ENCODE measurements around the gene KIF13A. TPM values are rescaled to one million over a fixed set of nuclear protein-coding genes. Genes with fewer than 3 reads are reported as not detected.
"Not testable (repeated sequence)": the region's sequence is repeated elsewhere in the genome, so short reads cannot be mapped to it uniquely, and the experiment has no call there.

Gene KIF13A
- polyA plus RNA-seq, 1 donor: 43.1 TPM

DNA sequence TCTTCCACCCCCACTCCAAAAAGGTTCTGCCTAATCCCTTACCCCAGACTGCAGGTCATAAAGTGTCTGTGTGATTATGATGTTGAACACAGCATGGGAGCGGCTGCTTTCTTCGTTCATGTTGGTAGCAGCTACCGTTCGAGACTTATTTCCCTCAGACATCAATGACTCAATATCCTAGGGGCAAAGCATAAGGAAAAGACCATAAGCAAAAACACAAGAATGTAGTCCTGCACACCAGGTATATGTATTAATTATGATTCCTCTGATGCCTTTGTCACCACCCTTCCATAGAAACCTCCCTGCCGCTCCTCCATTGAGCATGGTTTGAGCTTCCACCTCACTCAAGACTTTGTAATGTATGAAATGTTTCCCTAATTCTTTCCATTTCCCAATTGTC lies 137.2 kb downstream of the KIF13A start:
- DNase-seq: no peak

DNA sequence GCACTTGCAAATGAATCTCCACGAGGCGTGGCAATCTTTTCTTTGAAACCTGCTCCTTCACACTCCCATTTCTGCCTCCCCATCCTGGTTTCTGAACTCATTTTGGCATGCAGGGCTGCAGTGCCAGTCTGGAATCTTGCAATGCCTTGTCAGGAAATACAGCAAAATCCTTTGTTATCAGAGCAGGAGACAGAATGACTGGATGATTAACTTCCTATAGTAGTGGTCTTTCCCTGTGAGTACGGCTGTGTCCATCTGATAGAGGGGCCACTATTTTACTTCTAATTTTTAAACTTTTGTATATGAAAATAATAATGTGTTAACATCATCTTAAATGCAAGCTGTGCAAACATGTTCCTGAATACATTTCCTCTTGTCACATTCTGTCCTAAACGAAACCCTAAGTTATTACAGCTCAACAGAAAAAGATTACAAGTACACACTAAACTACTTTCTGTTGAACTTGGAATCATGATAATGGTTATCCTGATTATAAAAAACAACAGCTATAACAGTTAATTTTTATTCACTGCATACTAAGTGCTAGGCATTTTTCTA lies 140.2 kb downstream of the KIF13A start:
- DNase-seq: no peak

DNA sequence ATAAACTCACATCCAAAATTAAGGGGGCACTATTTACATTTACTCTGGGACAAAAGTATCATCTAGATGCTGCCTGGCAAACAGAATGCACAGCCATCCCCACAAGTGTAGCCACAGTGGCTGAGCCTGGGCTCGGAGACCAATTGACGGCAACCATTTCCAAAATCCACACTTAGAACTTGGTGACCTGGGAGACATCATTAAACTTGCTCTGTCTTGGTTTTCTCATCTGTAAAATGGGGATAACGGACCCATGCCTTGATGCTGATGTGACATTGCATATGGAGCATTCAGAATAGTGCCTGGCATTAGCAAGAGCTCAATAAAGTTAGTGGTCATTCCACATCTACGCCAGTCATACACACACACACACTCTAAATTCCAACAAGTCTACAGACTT lies 140.7 kb downstream of the KIF13A start:
- no peak for DNase-seq

DNA sequence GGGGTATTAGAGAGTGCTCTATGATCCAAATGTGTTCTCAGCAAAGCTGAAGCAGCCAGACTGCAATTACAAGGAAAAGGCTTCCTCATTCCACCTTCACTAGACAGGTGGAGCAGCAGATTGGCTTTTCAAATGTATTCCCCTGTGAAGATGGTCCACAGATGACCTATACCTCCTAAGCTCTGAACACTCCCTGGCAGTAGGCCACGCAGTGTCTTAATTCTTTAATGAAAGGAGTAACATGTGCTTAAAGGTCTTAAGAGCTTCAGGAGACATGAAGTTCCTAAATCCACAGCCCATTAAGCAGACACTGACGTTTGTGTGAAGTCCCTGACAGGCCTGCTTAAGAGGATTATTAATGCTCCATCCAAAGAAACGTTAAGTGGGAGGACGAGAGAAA lies 141.8 kb downstream of the KIF13A start:
- no peak for DNase-seq

DNA sequence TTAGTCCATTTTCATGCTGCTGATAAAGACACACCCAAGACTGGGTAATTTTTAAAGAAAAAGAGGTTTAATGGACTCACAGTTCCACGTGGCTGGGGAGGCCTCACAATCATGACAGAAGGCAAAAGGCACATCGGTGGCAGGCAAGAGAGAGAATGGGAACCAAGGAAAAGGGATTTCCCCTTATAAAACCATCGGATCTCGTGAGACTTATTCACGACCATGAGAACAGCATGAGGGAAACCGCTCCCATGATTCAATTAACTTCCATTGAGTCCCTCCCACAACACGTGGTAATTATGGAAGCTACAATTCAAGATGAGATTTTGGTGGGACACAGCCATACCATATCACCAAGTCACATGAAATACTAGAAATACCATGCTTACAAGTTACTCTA lies 142.5 kb downstream of the KIF13A start:
- not testable (repeated sequence) for DNase-seq

DNA sequence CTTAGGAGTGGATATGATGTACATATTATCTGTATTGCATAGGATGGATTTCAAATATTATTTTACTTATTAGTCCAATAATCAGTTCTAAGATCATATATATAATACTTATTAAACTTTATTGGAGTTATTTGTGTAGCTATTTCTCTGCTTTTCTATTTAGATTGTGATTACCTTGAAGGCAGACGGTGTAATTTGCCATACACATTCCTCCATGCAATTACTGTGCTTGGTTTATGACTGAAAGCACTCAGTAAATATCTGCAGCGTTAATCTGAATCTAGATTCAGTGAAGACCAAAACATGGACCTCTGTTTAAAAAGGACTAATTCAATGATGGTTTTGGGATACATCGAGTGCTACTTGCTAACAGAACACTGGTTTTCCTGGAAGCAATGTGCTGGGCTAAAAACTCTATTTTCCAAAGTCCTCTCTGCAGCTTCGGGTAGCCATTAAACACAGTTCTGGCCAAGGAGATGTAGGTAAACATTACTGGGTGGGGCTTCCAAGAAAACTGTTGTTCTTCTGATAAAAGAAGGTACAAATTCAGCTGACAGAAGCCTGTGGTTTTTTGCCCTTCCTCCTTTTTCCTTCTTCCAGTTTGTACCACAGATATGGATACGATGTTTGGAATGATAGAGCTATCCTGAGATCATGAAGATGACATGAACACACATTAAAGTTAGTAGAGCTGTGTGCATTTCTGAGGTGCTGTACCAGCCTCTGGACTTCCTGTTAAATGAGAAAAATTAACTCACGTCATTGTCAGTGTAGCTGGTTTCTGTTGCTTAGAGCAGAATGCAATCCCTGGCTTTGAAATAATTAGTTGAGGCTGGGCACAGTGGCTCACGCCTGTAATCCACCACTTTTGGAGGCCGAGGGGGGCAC lies 144.3 kb downstream of the KIF13A start:
- DNase-seq: no peak

DNA sequence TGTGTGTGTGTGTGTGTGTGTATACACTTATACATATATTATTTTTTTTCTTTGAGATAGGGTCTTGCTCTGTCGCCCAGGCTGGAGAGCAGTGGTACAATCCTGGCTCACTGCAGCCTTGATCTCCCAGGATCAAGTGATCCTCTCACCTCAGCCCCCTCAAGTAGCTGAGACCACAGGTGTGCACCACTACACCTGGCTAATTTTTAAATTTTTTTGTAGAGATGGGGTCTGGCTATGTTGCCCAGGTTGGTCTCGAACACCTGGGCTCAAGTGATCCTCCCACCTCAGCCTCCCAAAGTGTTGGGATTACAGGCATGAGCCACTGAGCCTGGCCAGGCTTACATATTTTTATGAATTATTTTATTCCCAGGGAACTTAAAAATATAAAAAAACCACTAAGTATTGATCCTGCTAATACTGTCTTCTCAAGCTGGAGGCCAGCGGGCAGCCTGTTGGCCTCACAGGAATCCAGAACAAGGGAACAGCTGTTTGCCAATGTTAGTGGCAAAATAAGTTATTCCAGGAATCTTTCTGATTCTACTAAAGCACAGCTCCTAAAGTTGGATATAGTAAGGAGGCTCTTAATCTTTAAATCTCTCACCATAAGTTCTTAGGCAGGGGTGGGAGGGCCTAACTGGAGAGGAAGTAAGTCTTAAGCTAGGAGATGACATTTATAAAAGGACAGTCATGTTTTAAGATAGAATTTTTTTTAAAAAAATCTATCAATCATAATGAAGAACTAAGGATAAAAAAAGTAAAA lies 145.2 kb downstream of the KIF13A start:
- DNase-seq: no peak

DNA sequence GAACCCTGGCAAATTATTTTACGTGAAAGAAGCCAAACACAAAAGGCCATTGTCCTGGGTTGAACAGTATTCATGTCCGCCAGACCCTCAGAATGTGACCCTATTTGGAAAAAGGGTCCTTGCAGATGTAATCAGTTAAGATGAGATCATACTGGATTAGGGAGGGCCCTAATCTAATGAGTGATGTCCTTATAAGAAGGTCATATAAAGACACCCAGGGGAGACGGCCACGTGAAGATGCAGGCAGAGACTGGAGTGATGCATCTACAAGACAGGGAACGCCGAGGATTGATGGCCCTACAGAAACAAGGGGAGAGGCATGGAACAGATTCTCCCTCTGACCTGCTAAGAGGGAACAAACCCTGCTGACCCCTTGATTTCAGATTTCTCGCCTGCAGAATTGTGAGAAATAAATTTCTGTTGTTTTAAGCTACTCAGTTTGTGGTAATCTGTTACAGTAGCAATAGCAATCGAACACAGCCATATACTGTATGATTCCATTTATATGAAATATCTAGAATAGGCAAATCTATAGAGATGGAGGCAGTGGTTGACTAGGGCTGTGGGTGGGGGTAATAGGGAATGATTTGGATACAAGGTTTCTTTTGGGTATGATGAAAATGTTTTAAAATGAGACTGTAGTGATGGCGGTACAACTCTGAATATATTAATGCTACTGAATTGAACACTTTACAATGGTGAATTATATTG lies 147.8 kb downstream of the KIF13A start:
- no peak for DNase-seq

DNA sequence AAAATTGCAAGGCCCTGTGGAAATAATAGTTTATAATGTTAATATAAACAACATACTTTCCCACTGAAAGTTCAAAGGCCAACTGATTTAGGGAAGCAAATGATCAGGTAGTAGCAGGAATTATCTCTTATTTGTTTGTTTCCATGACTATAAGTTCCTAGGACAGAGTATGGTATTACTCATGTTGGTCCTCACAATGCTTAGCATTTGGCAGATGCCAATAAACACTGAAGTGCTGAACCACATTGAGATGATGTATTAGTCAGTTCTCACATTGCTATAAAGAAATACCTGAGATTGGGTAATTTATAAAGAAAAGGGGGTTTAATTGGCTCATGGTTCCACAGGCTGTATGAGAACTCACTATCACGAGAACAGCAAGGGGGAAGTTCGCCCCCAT lies 151.1 kb downstream of the KIF13A start:
- no peak for DNase-seq

DNA sequence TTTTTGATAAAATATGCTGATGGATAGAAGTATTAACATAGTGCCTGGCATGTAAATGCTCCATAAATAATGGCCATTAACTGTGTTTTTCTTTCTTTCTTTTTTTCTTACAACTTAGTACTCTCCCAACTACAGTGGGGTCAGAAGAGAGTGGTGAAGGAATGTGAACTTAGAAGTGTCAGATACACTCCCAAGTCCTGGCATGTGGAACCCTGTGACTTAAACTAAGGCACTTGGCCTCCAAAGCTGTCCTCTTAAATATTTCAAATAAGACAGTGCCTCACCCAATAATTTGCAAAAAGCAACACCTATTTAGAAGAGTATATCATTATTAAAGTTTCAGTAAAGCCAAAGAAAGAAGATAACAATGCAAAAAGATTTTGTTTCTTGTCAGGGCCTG lies 151.7 kb downstream of the KIF13A start:
- no peak for DNase-seq

DNA sequence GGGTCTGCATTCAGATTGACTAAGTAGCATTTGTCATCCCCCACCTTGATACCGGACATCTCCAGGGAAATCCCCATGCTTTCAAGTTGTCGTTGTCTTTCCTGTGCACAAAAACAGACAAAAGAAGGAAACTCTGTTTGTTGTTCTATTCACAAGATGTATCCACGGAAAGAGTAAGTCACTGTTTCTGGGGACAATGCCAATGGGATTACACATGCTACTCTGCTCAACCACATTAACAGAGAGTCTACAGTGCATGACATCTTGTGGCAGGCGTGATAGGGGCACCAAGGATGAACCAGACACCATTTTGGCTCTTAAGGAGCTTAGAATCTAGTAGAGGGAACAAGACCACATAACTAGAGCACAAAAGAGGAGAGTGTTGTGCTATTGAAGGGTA lies 156.3 kb downstream of the KIF13A start:
- no peak for DNase-seq

DNA sequence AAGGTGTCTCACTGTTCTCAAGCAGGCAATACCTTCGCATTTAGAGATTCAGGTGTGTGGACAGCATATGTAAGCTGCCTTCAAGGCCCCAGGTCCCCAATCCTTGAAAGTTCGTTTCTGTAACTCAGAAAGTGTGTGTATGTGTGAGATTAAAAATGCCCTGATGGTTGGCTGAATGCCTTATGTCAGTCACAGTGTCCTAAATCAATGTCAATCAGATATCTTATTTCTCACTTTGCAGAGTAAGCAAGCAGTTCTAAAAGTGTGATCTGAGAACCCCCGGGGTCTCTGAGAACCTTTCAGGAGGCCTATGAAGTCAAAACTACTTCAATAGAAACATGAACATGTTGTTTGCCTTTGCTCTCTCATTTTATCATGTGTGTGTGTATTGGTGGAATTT lies 157.5 kb downstream of the KIF13A start:
- no peak for DNase-seq

DNA sequence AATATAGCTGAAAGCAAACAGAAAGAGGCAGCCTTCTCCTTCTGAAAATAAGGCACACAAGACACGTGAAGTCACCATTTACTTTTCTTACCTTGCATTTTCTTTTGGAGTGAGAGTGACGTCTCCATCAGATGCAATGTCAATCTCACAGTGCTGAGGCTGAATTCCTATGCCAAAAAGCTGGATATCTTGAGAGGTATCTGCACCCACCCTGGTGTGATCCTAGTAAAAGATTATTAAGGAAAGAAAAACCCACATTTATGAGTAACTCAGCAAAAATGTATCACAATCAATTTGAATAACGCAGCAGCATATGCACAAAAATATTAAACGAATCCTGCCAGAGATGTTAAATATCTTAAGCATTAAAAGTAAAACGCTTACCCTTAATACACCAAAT lies 159.3 kb downstream of the KIF13A start:
- no peak for DNase-seq

DNA sequence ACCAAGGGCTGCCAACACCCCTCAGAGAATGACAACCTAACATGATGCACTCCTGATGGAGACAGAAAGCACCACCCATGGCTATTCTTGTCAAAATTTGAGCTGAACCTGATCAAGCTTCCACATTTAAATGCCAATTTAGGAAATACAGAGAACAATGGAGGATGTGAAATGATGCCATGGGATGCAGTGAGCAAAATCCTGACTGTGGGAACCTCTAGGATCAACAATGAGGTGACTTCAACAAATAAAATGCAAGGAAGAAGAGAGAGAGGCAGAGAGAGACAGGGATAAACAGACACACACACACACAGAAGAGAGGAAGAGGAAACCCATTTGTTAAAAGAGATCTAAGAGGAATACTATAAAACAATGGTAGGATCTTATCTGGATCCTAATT lies 161.1 kb downstream of the KIF13A start:
- no peak for DNase-seq

DNA sequence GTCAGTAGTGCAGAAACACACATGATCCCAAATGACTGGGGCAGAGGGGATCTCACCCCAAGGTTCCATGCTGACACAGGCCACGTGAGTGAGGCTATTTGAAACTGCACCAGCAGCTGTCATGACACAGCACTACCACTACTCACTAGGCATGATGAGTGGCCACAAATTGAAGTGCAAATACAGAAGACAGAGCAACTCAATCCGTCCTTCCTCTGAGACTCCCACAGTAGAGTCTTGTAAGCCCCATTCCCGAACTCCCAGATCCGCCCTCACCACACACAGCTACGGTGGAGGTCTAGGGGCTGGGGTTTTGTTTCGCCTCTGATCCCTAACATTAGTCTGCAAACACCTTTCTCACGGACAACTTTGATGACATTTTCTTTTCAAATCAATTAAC lies 167.4 kb downstream of the KIF13A start:
- DNase-seq: no peak

DNA sequence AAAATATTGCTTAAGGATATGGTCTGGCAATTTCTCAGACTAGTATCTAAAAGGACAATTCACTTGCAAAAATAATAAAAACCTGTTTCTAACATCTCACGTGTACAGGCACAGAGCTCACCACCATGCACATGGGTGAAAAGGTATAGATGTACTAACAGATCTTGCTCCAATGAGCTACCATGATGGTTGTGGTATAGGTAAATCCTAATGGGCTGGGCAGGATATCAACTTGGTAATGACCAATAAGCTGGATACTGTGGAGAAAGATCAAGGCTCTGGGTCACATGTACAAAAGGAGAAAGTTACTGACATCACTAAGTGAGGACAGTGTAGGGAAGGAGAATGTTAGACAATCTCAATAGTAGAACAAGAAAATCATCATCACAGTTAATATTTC lies 169.7 kb downstream of the KIF13A start:
- no peak for DNase-seq

DNA sequence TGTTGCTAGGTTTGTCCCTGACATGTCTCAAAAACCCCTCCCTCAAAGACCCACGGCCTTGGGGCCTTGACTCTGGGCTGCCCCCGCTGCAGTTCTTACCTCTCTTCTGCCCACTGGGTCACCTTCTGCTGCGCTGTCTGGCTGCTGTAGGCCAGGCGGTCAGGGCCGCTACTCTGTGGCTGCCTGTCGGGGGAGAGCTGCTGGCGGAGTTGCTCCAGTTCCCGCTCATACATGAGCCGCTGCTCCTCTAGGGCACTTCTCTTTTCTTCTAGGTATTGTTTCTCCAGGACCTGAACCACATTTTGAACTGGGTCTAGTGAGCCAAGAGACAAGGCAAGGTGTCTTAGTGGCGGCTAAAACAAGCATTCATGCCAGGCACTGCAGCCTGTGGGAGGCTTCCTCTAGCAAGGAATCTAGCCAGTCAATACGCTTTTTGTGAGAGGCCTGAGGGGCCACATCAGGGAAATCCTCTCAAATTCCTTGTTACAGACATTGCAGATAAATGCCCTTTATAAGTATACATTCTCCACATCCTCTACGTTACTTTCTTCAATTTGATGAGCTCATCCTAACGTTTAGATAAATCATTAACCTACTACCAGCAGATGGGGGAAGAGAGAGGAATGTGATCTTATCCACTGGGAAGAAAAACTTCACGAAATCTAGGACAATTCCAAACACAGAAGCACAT lies 170.4 kb downstream of the KIF13A start:
- DNase-seq: no peak

DNA sequence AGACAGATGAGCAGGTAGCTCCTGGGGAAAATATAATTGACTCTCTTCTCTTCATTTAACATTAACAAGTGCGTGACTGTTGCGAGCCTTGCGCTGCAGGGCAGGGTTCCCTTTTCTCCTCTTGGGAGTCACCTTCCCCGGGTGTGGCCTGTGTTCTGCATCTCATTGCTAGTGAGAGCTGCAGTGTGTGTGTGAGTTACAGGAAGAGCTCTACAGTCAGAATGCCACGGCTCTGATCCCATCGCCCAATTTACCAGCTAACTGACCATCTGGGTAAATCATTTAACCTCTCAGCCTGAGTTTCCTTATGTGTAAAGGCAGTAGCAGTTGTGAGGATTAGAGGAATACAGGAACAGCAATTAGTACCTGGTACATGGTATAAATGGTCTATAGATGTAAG lies 173.9 kb downstream of the KIF13A start:
- DNase-seq: no peak

DNA sequence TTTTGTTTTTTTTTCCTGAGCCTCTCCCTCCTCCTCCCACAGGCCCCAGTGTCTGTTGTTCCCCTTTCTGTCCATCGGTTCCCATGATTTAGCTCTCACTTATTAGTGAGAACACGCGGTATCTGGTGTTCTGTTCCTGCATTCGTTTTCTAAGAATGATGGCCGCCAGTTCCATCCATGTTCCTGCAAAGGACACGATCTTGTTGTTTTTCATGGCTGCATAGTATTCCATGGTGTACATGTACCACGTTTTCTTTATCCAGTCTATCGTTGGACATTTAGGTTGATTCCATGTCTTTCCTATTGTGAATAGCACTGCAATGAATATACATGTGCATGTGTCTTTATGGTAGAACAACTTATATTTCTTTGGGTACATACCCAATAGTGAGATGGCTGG lies 175.1 kb downstream of the KIF13A start:
- DNase-seq: no peak

DNA sequence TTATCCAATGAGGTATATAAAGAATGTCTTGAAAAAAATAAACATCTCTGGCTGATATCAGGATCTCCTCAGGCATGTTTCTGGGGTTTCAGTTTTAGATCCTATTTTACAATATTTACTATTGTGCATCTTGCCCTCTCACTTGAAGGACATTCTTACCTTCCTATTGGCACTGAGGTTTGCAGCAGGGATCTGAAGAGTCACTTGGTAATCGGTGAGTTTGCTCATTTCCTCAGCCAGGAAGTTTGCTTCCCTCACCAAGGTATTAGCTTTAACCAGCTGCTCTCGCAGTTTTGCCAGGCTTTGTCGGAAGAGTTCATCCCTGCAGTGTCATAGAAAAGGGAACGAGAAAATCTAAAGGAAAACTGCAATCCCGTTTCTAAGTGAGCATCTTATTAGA lies 178.8 kb downstream of the KIF13A start:
- DNase-seq: no peak

DNA sequence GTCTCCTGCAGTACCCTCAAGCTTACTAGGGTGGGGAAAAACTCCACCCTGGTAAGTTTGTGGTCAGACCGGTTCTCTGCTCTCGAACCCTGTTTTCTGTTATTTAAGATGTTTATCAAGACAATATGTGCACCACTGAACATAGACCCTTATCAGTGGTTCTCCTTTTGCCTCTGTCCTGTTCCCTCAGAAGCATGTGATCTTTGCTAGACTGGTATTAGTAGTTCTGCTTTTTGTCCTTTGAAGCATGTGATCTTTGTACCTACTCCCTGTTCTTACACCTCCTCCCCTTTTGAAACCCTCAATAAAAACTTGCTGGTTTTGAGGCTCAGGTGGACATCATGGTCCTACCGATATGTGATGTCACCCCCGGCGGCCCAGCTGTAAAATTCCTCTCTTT lies 180.0 kb downstream of the KIF13A start:
- DNase-seq: not testable (repeated sequence)

DNA sequence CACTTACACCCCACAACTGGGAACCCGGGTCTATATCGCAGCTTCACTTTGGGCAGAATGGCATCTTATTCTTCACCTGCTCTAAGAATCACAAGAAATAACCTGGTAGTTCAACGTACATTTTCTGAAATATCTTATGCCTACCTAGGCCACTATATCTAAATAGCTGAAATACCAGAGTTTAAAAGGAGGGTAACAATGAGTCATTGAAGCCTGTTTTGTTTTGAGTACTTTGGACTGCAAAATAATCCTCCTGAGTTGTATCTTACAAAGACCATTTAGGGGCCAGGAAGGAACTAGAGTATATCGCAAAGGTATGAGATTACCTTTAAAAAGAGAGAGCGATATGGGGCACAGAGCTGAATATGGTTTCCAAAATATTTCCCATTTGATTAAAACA lies 184.0 kb downstream of the KIF13A start:
- DNase-seq: no peak

All from left kidney (tissue), 2 donors.